ENCODE measurements around the gene CERKL. TPM values are rescaled to one million over a fixed set of nuclear protein-coding genes. Genes with fewer than 3 reads are reported as not detected.

The CERKL gene
- total and polyA plus RNA-seq, 2 experiments from 2014 or later = 0.32 to 0.69 TPM

- ATAC-seq (no peak), DNase-seq (ENCODE audit: low spot score) (no peak)
- peaks cover 7% of the 10 kb centered on the region; the same call in 2 of the 3 replicates for H3K36me3 Mint-ChIP-seq (ENCODE audit: low read depth)
- H3K4me2 ChIP-seq = no peak overlapping the region
- H2AFZ ChIP-seq = no peak overlapping the region
- H3K27ac Mint-ChIP-seq = no peak overlapping the region
- no peaks in the 10 kb centered on the region for H3K27me3 ChIP-seq (ENCODE audit: insufficient read depth)
- no peak overlapping the region for H3K27ac ChIP-seq (ENCODE audit: low read depth)
- no peak for TF ChIP-seq EZH2phosphoT487 (IDR thresholded peaks at IDR 0.05; ENCODE audit: unreplicated experiment)
- TF ChIP-seq JUNB (IDR thresholded peaks at IDR 0.05; ENCODE audit: unreplicated experiment) = no peak
- TF ChIP-seq ZNF462 (CRISPR knock-in tag; IDR thresholded peaks at IDR 0.05) = no peak
- no peak for TF ChIP-seq CREB1 (CRISPR knock-in tag; IDR thresholded peaks at IDR 0.05; ENCODE audit: low read depth)
- no peak for TF ChIP-seq EZH2 (IDR thresholded peaks at IDR 0.05; ENCODE audit: low read depth, unreplicated experiment)
- TF ChIP-seq ZNF114 (CRISPR knock-in tag; IDR thresholded peaks at IDR 0.05) = no peak
- H3K36me3 ChIP-seq (ENCODE audit: insufficient read depth) = no peaks in the 10 kb centered on the region
- H3K4me3 ChIP-seq = no peak overlapping the region
- no peaks in the 10 kb centered on the region for H3K4me1 Mint-ChIP-seq
- H3K4me3 Mint-ChIP-seq = no peak overlapping the region
- H3F3A ChIP-seq (replicated peaks; ENCODE audit: low read depth) = no peaks in the 10 kb centered on the region
- H3K4me1 ChIP-seq (ENCODE audit: insufficient read depth) = no peaks in the 10 kb centered on the region
- no peaks in the 10 kb centered on the region for H3K9me2 ChIP-seq (ENCODE audit: insufficient read depth)
- peaks cover 3% of the 10 kb centered on the region; the same call in 1 of the 3 replicates for H3K9me3 Mint-ChIP-seq
- no peaks in the 10 kb centered on the region for H3K27me3 Mint-ChIP-seq (ENCODE audit: insufficient read depth, low read depth, poor library complexity)
- no peaks in the 10 kb centered on the region for H4K20me1 ChIP-seq (replicated peaks; ENCODE audit: insufficient read depth)
- H3K79me2 ChIP-seq (replicated peaks; ENCODE audit: insufficient read depth) = no peaks in the 10 kb centered on the region
Observed at GRCh38 chr2:181540421-181540820, 116.5 kb downstream of the CERKL start.

GRCh38 chr2:181536730-181537129 lies 120.2 kb downstream of the CERKL start:
- Histone ChIP-seq H2AFZ (no peak overlapping the region), H3K36me3 (ENCODE audit: insufficient read depth) (no peaks in the 10 kb centered on the region), H3K27me3 (ENCODE audit: insufficient read depth) (no peaks in the 10 kb centered on the region), H3K4me2 (no peak overlapping the region), H3F3A (replicated peaks; ENCODE audit: low read depth) (no peaks in the 10 kb centered on the region), H3K9me2 (ENCODE audit: insufficient read depth) (no peaks in the 10 kb centered on the region), H3K4me3 (no peak overlapping the region), H3K79me2 (replicated peaks; ENCODE audit: insufficient read depth) (no peaks in the 10 kb centered on the region), H3K27ac (ENCODE audit: low read depth) (no peak overlapping the region), H4K20me1 (replicated peaks; ENCODE audit: insufficient read depth) (no peaks in the 10 kb centered on the region), H3K4me1 (ENCODE audit: insufficient read depth) (peaks cover 7% of the 10 kb centered on the region; the same call in 1 of the 2 replicates)
- Mint-ChIP-seq H3K27me3 (ENCODE audit: insufficient read depth, low read depth, poor library complexity) (peaks cover 2% of the 10 kb centered on the region), H3K27ac (no peak overlapping the region), H3K9me3 (peaks cover 3% of the 10 kb centered on the region; the same call in 1 of the 3 replicates), H3K4me1 (peaks cover 11% of the 10 kb centered on the region; the same call in 2 of the 3 replicates), H3K4me3 (no peak overlapping the region), H3K36me3 (ENCODE audit: low read depth) (peaks cover 7% of the 10 kb centered on the region; the same call in 2 of the 3 replicates)
- ATAC-seq (no peak), DNase-seq (ENCODE audit: low spot score) (no peak)
- TF ChIP-seq ZNF114 (CRISPR knock-in tag; IDR thresholded peaks at IDR 0.05) = no peak
- no peak for TF ChIP-seq JUNB (IDR thresholded peaks at IDR 0.05; ENCODE audit: unreplicated experiment)
- TF ChIP-seq CREB1 (CRISPR knock-in tag; IDR thresholded peaks at IDR 0.05; ENCODE audit: low read depth) = no peak
- no peak for TF ChIP-seq STAT1 (IDR thresholded peaks at IDR 0.05; ENCODE audit: unreplicated experiment)
- no peak for TF ChIP-seq REST (IDR thresholded peaks at IDR 0.05; ENCODE audit: unreplicated experiment)
- no peak for TF ChIP-seq ETS1 (IDR thresholded peaks at IDR 0.05)
- no peak for TF ChIP-seq EZH2 (IDR thresholded peaks at IDR 0.05; ENCODE audit: low read depth, unreplicated experiment)

Measured in GM23338 (cell line).